Hematopoietic multipotent progenitor cell (in vitro differentiated cells): Measurements from ENCODE around the gene NXN. TPM values are rescaled to one million over a fixed set of nuclear protein-coding genes. Genes with fewer than 3 reads are reported as not detected.
"Not testable (repeated sequence)": the region's sequence is repeated elsewhere in the genome, so short reads cannot be mapped to it uniquely, and the experiment has no call there.

Experiments used
- DNase-seq, 3 donors: peaks; one replicate each; pipeline ENCODE4 v3.0.0-alpha.2; 2011 to 2015; ENCODE audit warnings: low read depth in 2 of 3, low spot score in 2 of 3
- total RNA-seq: library from RNA; depleted of rRNA; stranded (reverse); fragments of >200 nt; gene quantifications from one replicate; pipeline ENCODE4 v1.2.3, GENCODE V29; 2012

NXN gene
- total RNA-seq, 1 donor = 1.6 TPM

GRCh38 chr17:806781-807522, 172.6 kb downstream of the NXN start:
- no peak for DNase-seq

GRCh38 chr17:806346-806745, 173.2 kb downstream of the NXN start:
- DNase-seq = no peak

- DNase-seq = not testable (repeated sequence)
These were observed 173.7 kb downstream of the NXN start for GRCh38 chr17:805886-806285.

GRCh38 chr17:804541-805435, 174.8 kb downstream of the NXN start:
- DNase-seq = no peak

GRCh38 chr17:802901-803881, 176.4 kb downstream of the NXN start:
- DNase-seq = no peak

- DNase-seq = no peak
These were observed 177.1 kb downstream of the NXN start for GRCh38 chr17:802481-802880.

GRCh38 chr17:801660-802059, 177.9 kb downstream of the NXN start:
- no peak for DNase-seq

DNA sequence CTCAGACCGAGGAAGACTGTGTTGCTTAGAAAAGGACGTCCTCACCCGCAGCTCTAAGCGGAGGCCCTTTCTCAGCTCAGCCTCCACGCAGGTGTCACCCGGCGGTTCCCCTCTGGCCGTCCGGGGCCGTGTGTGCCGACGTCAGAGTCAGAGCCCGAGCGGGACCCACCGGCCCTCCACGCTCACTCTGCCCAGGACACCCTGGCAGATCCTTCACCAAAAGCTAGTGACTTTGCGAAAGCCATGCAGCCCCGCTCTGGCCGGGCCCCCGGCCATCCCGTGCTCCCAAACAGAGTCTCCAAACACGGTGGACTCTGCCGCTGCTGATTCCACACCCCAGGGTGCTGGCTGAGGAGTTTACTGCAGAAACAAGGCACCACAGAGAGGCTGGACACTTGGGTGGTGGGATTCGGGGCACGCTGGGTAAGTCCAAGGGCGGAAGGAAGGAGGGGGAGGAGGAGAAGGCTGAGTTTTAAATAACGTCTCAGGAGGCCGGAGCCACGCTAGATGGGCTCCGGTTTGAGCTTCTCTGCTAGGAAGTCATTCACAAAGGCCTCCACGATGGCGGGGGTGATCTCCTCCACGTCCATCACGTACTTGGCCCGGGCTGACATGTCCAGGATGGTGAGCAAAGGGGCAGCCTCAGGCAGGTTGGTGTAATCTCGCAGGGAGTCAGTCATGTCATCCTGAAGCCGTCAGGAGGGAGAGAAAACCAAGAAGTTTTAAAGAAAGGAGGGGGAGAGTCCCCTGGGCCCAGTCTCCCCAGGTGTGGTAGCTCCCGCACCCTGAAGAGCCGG, 178.9 kb downstream of the NXN start:
- no peak for DNase-seq

DNA sequence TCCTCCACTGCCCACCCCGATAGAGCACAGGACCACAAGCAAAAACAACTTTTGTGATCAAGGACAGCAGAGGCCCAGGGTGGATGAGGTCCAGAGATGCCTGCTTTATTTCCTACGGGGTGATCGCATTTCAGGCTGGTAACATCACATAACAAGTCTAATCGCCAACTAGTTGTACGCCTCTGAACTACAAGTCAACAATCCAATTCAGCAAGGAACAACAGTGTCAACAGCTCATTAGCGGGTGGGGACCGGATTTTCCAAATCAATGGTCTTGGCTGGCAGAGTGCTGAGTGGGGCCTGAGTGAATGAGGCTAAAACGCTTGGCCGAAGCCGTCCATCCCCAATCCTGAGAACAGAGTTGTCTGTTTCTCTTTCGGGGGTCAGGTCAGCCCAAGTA, 180.3 kb downstream of the NXN start:
- no peak for DNase-seq

DNA sequence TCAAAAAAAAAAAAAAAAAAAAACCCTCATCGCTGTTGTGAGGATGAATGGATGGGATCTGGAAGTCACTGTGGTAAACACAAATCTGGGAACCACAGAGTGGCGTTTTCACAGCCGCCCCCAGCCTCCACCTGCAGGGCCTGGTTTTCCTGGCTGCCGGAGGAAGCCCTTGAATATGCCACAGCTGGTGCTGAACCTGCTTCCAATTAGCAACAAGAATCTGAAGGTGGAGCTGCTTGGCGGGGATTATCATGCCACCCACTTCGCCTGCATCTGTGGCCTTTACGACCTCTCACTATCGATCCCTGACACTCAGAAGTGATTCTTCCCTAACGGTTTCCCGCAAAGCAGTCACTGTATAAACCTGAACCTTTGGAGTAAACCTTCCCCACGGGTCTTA, 181.3 kb downstream of the NXN start:
- no peak for DNase-seq

GRCh38 chr17:797236-797840, 182.2 kb downstream of the NXN start:
- DNase-seq = no peak

GRCh38 chr17:796609-797008, 183.0 kb downstream of the NXN start:
- DNase-seq = no peak

DNA sequence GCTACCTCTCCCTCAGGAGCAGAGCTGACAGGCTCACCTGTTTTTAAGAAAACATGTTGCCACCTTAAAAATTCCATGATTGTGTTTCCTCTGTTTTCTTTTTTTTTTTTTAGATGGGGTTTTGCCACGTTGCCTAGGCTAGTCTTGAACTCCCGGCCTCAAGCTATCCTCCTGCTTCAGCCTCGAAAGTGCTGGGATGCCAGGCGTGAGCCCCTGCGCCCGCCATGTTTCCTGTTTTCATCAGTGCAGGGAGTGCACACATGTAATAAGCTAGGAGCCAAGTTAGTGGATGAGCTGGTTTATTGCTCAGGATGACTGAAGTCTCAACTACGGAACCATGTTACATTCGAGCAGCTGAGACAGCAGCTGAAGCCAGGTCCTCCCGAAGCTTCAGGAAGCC, 183.9 kb downstream of the NXN start:
- no peak for DNase-seq

- DNase-seq = no peak
These were observed 184.3 kb downstream of the NXN start for GRCh38 chr17:795276-795675.

DNA sequence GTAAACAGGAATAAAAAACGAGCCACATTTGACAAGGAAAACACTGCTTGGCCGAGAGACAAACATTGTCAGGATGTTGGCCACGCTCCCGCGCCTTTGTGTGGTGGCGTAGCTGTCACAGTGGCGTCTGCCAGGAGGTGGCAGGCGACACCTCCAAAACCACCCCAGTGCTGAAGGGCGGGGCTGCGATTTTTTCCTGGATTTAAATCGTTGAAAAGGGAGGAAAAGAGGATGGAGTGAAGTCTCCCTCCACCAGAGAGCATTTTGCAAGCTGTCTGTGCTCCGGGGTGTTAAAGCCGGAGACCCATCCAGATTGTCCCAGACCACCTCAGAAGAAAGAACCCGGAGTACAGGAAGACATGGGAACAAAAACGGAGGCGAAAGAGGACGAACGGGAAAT, 184.7 kb downstream of the NXN start:
- DNase-seq = peak; percentile 6 to 58 (median 48)

DNA sequence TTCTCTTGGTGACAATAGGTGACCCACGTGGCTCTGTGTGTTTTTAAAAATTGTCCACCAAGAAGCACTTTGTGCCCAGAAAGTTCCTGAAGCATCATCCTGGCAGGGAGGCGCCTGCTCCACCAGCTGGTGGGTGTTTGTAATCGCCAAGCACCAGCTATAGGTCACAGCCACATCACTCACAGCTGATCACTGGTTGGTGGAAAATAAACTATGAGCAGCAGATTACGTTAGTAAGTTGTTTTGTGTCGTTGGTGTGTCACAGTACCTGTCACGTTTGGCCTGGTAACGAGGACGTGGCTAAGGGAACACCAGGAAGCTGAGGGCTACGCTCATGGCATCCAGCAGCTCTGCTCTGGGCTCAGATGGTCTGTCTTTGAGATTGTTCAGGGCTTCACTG, 187.3 kb downstream of the NXN start:
- no peak for DNase-seq

- no peak for DNase-seq
These were observed 187.7 kb downstream of the NXN start for GRCh38 chr17:791829-792228.

- DNase-seq = not testable (repeated sequence)
These were observed 188.7 kb downstream of the NXN start for GRCh38 chr17:790874-791247.
